SK-N-SH (cell line): ENCODE measurements around the gene CASZ1.

Experiments used
- EZH2phosphoT487 ChIP-seq: fragments of 200-600 bp; sonication (generic); IDR thresholded peaks from 2 replicates; pipeline ENCODE4 v1.6.1; 2017; ENCODE audit warnings: low read depth, mixed run types, mild to moderate bottlenecking, antibody characterized with exemption, moderate library complexity, borderline replicate concordance
- MXI1 ChIP-seq: IDR thresholded peaks from 2 replicates; pipeline ENCODE4 v1.6.1; 2012; ENCODE audit warnings: mild to moderate bottlenecking, low read depth, low read length, improper control_type of control experiment
- RAD21 ChIP-seq: IDR thresholded peaks from 2 replicates; pipeline ENCODE4 v1.6.1; 2012; ENCODE audit warnings: mild to moderate bottlenecking, low read length
- RFX5 ChIP-seq: IDR thresholded peaks from 2 replicates; pipeline ENCODE4 v1.6.1; 2012; ENCODE audit warnings: mild to moderate bottlenecking, improper control_type of control experiment, low read length
- TEAD4 ChIP-seq: IDR thresholded peaks from 2 replicates; pipeline ENCODE4 v1.4.0; 2012; ENCODE audit warnings: mild to moderate bottlenecking, borderline replicate concordance; ENCODE audit not compliant: insufficient read depth
- YY1 ChIP-seq: IDR thresholded peaks from 2 replicates; pipeline ENCODE4 v1.4.0; 2012; ENCODE audit warnings: low read depth, mild to moderate bottlenecking
- TF ChIP-seq, protein P1 (sequence below): fragments of 200-600 bp; sonication (generic); IDR thresholded peaks from 2 replicates; pipeline ENCODE4 v1.6.1; 2017; ENCODE audit warnings: antibody characterized with exemption, mild to moderate bottlenecking, moderate library complexity

GRCh38 chr1:10736634-10737586 is 59.5 kb downstream of the CASZ1 start:
- TF ChIP-seq YY1 (no peak), TEAD4 (no peak), MXI1 (no peak), EZH2phosphoT487 (no peak), RFX5 (no peak), RAD21 (no peak)
- TF ChIP-seq, protein P1, sequence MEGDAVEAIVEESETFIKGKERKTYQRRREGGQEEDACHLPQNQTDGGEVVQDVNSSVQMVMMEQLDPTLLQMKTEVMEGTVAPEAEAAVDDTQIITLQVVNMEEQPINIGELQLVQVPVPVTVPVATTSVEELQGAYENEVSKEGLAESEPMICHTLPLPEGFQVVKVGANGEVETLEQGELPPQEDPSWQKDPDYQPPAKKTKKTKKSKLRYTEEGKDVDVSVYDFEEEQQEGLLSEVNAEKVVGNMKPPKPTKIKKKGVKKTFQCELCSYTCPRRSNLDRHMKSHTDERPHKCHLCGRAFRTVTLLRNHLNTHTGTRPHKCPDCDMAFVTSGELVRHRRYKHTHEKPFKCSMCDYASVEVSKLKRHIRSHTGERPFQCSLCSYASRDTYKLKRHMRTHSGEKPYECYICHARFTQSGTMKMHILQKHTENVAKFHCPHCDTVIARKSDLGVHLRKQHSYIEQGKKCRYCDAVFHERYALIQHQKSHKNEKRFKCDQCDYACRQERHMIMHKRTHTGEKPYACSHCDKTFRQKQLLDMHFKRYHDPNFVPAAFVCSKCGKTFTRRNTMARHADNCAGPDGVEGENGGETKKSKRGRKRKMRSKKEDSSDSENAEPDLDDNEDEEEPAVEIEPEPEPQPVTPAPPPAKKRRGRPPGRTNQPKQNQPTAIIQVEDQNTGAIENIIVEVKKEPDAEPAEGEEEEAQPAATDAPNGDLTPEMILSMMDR, result no peak
